ENCODE measurements around the gene SP140L. TPM values are rescaled to one million over a fixed set of nuclear protein-coding genes. Genes with fewer than 3 reads are reported as not detected.
A peak's percentile ranks its signal among the peaks of the same experiment; 100 is the strongest.
"Not testable (repeated sequence)": the region's sequence is repeated elsewhere in the genome, so short reads cannot be mapped to it uniquely, and the experiment has no call there.

Gene SP140L
- total RNA-seq, 1 experiment from 2014 or later = 6.0 TPM

GRCh38 chr2:230335864-230336506 is 9.0 kb downstream of the SP140L start:
- H3K4me3 ChIP-seq (ENCODE audit: insufficient read depth, low read depth, low read length) = no peak overlapping the region
- DNase-seq = no peak
- H3K27me3 ChIP-seq (ENCODE audit: control insufficient read depth, insufficient read depth, low read length) = no peaks in the 10 kb centered on the region
- H3K36me3 ChIP-seq (replicated peaks; ENCODE audit: control insufficient read depth, insufficient read depth, low read length) = no peaks in the 10 kb centered on the region

- not testable (repeated sequence) for DNase-seq; H3K36me3 ChIP-seq (replicated peaks; ENCODE audit: control insufficient read depth, insufficient read depth, low read length); H3K27me3 ChIP-seq (ENCODE audit: control insufficient read depth, insufficient read depth, low read length)
- peak overlapping the region; percentile 10; the same call in 1 of the 2 replicates for H3K4me3 ChIP-seq (ENCODE audit: insufficient read depth, low read depth, low read length)
Observed at GRCh38 chr2:230341936-230342528, 15.0 kb downstream of the SP140L start.

GRCh38 chr2:230343041-230343624 is 16.1 kb downstream of the SP140L start:
- H3K27me3 ChIP-seq (ENCODE audit: control insufficient read depth, insufficient read depth, low read length); DNase-seq; H3K36me3 ChIP-seq (replicated peaks; ENCODE audit: control insufficient read depth, insufficient read depth, low read length); H3K4me3 ChIP-seq (ENCODE audit: insufficient read depth, low read depth, low read length): not testable (repeated sequence)

GRCh38 chr2:230343747-230344146 is 16.8 kb downstream of the SP140L start:
- H3K27me3 ChIP-seq (ENCODE audit: control insufficient read depth, insufficient read depth, low read length) = no peaks in the 10 kb centered on the region
- H3K4me3 ChIP-seq (ENCODE audit: insufficient read depth, low read depth, low read length) = no peak overlapping the region
- no peaks in the 10 kb centered on the region for H3K36me3 ChIP-seq (replicated peaks; ENCODE audit: control insufficient read depth, insufficient read depth, low read length)
- no peak for DNase-seq

GRCh38 chr2:230346465-230346864 is 19.5 kb downstream of the SP140L start:
- DNase-seq = no peak
- Histone ChIP-seq H3K4me3 (ENCODE audit: insufficient read depth, low read depth, low read length) (no peak overlapping the region), H3K27me3 (ENCODE audit: control insufficient read depth, insufficient read depth, low read length) (no peaks in the 10 kb centered on the region), H3K36me3 (replicated peaks; ENCODE audit: control insufficient read depth, insufficient read depth, low read length) (no peaks in the 10 kb centered on the region)

GRCh38 chr2:230346921-230347533 is 20.0 kb downstream of the SP140L start:
- no peak for DNase-seq
- H3K4me3 ChIP-seq (ENCODE audit: insufficient read depth, low read depth, low read length) = no peak overlapping the region
- no peaks in the 10 kb centered on the region for H3K27me3 ChIP-seq (ENCODE audit: control insufficient read depth, insufficient read depth, low read length)
- H3K36me3 ChIP-seq (replicated peaks; ENCODE audit: control insufficient read depth, insufficient read depth, low read length) = no peaks in the 10 kb centered on the region

GRCh38 chr2:230347659-230348305 is 20.8 kb downstream of the SP140L start:
- H3K4me3 ChIP-seq (ENCODE audit: insufficient read depth, low read depth, low read length) = no peak overlapping the region
- H3K36me3 ChIP-seq (replicated peaks; ENCODE audit: control insufficient read depth, insufficient read depth, low read length) = no peaks in the 10 kb centered on the region
- H3K27me3 ChIP-seq (ENCODE audit: control insufficient read depth, insufficient read depth, low read length) = no peaks in the 10 kb centered on the region
- DNase-seq = no peak

GRCh38 chr2:230348787-230349186 is 21.8 kb downstream of the SP140L start:
- Histone ChIP-seq H3K27me3 (ENCODE audit: control insufficient read depth, insufficient read depth, low read length) (no peaks in the 10 kb centered on the region), H3K36me3 (replicated peaks; ENCODE audit: control insufficient read depth, insufficient read depth, low read length) (no peaks in the 10 kb centered on the region), H3K4me3 (ENCODE audit: insufficient read depth, low read depth, low read length) (no peak overlapping the region)
- DNase-seq = no peak

- DNase-seq = no peak
- no peaks in the 10 kb centered on the region for H3K36me3 ChIP-seq (replicated peaks; ENCODE audit: control insufficient read depth, insufficient read depth, low read length)
- H3K4me3 ChIP-seq (ENCODE audit: insufficient read depth, low read depth, low read length) = no peak overlapping the region
- no peaks in the 10 kb centered on the region for H3K27me3 ChIP-seq (ENCODE audit: control insufficient read depth, insufficient read depth, low read length)
Observed at GRCh38 chr2:230356084-230356483, 29.1 kb downstream of the SP140L start.

- H3K36me3 ChIP-seq (replicated peaks; ENCODE audit: control insufficient read depth, insufficient read depth, low read length) = no peaks in the 10 kb centered on the region
- DNase-seq = no peak
- H3K4me3 ChIP-seq (ENCODE audit: insufficient read depth, low read depth, low read length) = no peak overlapping the region
- no peaks in the 10 kb centered on the region for H3K27me3 ChIP-seq (ENCODE audit: control insufficient read depth, insufficient read depth, low read length)
Observed at GRCh38 chr2:230358305-230358704, 31.3 kb downstream of the SP140L start.

GRCh38 chr2:230360028-230360427 is 33.0 kb downstream of the SP140L start:
- no peak for DNase-seq
- H3K36me3 ChIP-seq (replicated peaks; ENCODE audit: control insufficient read depth, insufficient read depth, low read length) = no peaks in the 10 kb centered on the region
- H3K4me3 ChIP-seq (ENCODE audit: insufficient read depth, low read depth, low read length) = no peak overlapping the region
- H3K27me3 ChIP-seq (ENCODE audit: control insufficient read depth, insufficient read depth, low read length) = no peaks in the 10 kb centered on the region

- Histone ChIP-seq H3K36me3 (replicated peaks; ENCODE audit: control insufficient read depth, insufficient read depth, low read length) (no peaks in the 10 kb centered on the region), H3K27me3 (ENCODE audit: control insufficient read depth, insufficient read depth, low read length) (no peaks in the 10 kb centered on the region), H3K4me3 (ENCODE audit: insufficient read depth, low read depth, low read length) (no peak overlapping the region)
- DNase-seq = no peak
Observed at GRCh38 chr2:230362030-230362691, 35.2 kb downstream of the SP140L start.

- Histone ChIP-seq H3K4me3 (ENCODE audit: insufficient read depth, low read depth, low read length) (no peak overlapping the region), H3K27me3 (ENCODE audit: control insufficient read depth, insufficient read depth, low read length) (no peaks in the 10 kb centered on the region), H3K36me3 (replicated peaks; ENCODE audit: control insufficient read depth, insufficient read depth, low read length) (no peaks in the 10 kb centered on the region)
- DNase-seq = no peak
Observed at GRCh38 chr2:230382108-230382507, 55.1 kb downstream of the SP140L start.

- no peak for DNase-seq
Observed at GRCh38 chr2:230383453-230383852, 56.5 kb downstream of the SP140L start.

More at GRCh38 chr2:230383453-230383852, 56.5 kb downstream of the SP140L start:
- no peak overlapping the region for H3K4me3 ChIP-seq (ENCODE audit: insufficient read depth, low read depth, low read length)
- H3K27me3 ChIP-seq (ENCODE audit: control insufficient read depth, insufficient read depth, low read length) = no peaks in the 10 kb centered on the region
- H3K36me3 ChIP-seq (replicated peaks; ENCODE audit: control insufficient read depth, insufficient read depth, low read length) = no peaks in the 10 kb centered on the region

Measured in H7 (cell line).